WERI-Rb-1 (cell line): Measurements from ENCODE around the gene NOP58.
A peak's percentile ranks its signal among the peaks of the same experiment; 100 is the strongest.
"Not testable (repeated sequence)": the region's sequence is repeated elsewhere in the genome, so short reads cannot be mapped to it uniquely, and the experiment has no call there.

ENCODE experiments used
- DNase-seq: peaks from one replicate; pipeline ENCODE4 v3.0.0-alpha.2; 2020
- H3K27ac ChIP-seq: fragments of 250-450 bp; sonication (Bioruptor Pico); 2 replicates; pipeline ENCODE4 v1.5.1; 2020; ENCODE audit warnings: mild to moderate bottlenecking, moderate library complexity
- H3K27me3 ChIP-seq: fragments of 250-450 bp; sonication (Bioruptor Pico); 2 replicates; pipeline ENCODE4 v1.5.1; 2021; ENCODE audit warnings: mild to moderate bottlenecking, low read depth, moderate library complexity; ENCODE audit not compliant: insufficient read depth, severe bottlenecking
- H3K36me3 ChIP-seq: fragments of 250-450 bp; sonication (Bioruptor Pico); 2 replicates; pipeline ENCODE4 v1.5.1; 2020; ENCODE audit warnings: mild to moderate bottlenecking, moderate library complexity
- H3K4me3 ChIP-seq: 2 replicates; pipeline ENCODE4 v1.5.1; 2011; ENCODE audit warnings: low read depth, mild to moderate bottlenecking, control low read depth, low read length
- H3K9me3 ChIP-seq: fragments of 250-450 bp; sonication (Bioruptor Pico); 2 replicates; pipeline ENCODE4 v1.5.1; 2021; ENCODE audit warnings: mild to moderate bottlenecking, moderate library complexity; ENCODE audit not compliant: severe bottlenecking
- TF ChIP-seq, protein P1 (sequence below): IDR thresholded peaks from 2 replicates; pipeline ENCODE4 v1.5.1; 2011; ENCODE audit warnings: low read depth, mild to moderate bottlenecking, control low read depth, inconsistent platforms, low read length

The NOP58 gene, protein sequence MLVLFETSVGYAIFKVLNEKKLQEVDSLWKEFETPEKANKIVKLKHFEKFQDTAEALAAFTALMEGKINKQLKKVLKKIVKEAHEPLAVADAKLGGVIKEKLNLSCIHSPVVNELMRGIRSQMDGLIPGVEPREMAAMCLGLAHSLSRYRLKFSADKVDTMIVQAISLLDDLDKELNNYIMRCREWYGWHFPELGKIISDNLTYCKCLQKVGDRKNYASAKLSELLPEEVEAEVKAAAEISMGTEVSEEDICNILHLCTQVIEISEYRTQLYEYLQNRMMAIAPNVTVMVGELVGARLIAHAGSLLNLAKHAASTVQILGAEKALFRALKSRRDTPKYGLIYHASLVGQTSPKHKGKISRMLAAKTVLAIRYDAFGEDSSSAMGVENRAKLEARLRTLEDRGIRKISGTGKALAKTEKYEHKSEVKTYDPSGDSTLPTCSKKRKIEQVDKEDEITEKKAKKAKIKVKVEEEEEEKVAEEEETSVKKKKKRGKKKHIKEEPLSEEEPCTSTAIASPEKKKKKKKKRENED

DNA sequence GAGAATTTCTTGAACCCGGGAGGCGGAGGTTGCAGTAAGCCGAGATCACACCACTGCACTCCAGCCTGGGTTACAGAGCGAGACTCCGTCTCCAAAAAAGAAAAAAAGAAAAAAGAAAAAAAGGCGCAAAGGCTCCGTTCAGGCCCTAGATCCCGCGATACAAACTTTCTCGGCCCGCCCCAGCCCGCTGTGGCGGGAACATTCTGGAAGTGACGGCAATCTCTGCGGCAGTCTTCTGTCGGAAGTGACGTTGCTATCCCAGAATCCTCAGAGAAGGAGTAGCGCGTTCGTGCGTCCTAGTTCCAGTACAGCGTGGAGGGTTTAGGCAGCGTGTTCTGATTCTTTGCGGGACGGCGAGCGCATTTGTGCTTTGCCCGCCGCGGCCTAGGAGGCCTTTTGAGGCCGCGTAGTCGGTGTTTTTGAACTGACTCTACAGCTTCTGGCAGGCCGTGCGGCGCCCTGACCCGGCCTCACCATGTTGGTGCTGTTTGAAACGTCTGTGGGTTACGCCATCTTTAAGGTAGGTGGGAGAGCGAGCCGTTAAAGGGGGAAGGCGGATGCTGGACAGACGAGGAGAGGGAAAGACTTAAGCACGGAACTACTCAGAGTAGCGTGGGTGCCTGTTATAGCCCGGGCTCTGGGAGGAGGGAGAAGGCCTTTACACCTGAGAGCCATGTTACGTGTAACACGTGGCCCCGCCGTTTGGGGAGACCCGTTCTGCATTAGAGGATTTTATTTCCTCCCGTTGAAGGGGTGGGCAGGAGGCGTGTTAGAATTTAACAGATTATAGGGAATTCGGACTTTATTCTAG, at the start of gene NOP58:
TSS of gene NOP58 (plus strand) at position 297 of the 811 bp plus-strand sequence. CDS start at position 476, 179 bp downstream.
- peak; percentile 89 for DNase-seq
- H3K4me3 ChIP-seq = peak within 1 kb of the TSS; percentile 100
- no peaks in the 10 kb centered on the region for H3K27me3 ChIP-seq
- TF ChIP-seq, protein P1, sequence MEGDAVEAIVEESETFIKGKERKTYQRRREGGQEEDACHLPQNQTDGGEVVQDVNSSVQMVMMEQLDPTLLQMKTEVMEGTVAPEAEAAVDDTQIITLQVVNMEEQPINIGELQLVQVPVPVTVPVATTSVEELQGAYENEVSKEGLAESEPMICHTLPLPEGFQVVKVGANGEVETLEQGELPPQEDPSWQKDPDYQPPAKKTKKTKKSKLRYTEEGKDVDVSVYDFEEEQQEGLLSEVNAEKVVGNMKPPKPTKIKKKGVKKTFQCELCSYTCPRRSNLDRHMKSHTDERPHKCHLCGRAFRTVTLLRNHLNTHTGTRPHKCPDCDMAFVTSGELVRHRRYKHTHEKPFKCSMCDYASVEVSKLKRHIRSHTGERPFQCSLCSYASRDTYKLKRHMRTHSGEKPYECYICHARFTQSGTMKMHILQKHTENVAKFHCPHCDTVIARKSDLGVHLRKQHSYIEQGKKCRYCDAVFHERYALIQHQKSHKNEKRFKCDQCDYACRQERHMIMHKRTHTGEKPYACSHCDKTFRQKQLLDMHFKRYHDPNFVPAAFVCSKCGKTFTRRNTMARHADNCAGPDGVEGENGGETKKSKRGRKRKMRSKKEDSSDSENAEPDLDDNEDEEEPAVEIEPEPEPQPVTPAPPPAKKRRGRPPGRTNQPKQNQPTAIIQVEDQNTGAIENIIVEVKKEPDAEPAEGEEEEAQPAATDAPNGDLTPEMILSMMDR = no peak
- H3K36me3 ChIP-seq = peaks cover 21% of the 10 kb centered on the region
- H3K27ac ChIP-seq = peak within 1 kb of the TSS; percentile 100
- no peaks in the 10 kb centered on the region for H3K9me3 ChIP-seq

DNA sequence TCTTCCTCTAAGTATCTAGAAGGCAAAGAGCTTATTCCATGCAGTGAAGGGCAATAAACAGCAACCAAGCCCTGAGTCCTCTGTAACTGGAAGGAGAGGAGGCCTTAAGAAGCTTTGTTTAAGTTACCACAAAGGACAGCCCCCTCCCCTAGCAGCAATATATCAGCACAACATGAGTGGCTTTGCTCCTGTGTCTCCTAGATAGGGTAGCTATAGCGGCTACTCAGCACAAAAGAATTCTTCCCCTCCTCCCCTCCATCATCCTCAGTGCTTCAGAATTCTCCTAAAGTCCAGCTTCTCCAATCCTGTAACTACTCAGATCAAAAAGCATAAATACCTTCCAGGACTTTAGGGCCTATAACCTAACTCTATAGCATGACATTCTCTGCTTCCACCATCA, 43.7 kb upstream of the NOP58 start:
- H3K27me3 ChIP-seq = no peaks in the 10 kb centered on the region
- no peak for DNase-seq
- no peak overlapping the region for H3K4me3 ChIP-seq
- H3K36me3 ChIP-seq = peaks cover 54% of the 10 kb centered on the region
- TF ChIP-seq, protein P1 = no peak
- H3K27ac ChIP-seq = no peak overlapping the region
- H3K9me3 ChIP-seq = no peaks in the 10 kb centered on the region

DNA sequence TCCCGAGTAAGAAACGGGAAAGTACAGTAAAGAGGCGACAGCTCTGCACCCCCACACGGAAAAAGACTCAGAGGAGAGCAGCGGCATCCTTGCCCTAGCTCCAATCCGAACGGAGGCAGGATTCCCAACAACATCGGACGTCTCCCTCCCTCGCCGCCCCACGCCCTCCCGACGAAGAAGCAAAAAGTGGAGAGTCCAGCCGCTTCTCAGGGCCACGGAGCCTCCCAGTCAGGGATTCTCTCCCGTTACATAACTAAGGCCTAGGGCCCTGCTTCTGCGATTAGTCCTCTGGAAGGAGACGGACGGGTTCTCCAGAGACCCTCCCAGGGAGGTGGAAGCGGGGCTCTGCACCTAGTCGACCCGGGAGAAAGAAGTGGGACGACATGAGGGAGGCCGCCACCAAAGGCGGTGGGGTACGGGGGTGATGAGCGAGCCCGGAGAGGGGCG, 27.8 kb upstream of the NOP58 start:
- Histone ChIP-seq H3K9me3 (no peaks in the 10 kb centered on the region), H3K36me3 (peaks cover 13% of the 10 kb centered on the region), H3K27me3 (no peaks in the 10 kb centered on the region), H3K4me3 (peak overlapping the region; percentile 79), H3K27ac (peak overlapping the region; percentile 87)
- TF ChIP-seq, protein P1 = no peak
- DNase-seq = peak; percentile 41

DNA sequence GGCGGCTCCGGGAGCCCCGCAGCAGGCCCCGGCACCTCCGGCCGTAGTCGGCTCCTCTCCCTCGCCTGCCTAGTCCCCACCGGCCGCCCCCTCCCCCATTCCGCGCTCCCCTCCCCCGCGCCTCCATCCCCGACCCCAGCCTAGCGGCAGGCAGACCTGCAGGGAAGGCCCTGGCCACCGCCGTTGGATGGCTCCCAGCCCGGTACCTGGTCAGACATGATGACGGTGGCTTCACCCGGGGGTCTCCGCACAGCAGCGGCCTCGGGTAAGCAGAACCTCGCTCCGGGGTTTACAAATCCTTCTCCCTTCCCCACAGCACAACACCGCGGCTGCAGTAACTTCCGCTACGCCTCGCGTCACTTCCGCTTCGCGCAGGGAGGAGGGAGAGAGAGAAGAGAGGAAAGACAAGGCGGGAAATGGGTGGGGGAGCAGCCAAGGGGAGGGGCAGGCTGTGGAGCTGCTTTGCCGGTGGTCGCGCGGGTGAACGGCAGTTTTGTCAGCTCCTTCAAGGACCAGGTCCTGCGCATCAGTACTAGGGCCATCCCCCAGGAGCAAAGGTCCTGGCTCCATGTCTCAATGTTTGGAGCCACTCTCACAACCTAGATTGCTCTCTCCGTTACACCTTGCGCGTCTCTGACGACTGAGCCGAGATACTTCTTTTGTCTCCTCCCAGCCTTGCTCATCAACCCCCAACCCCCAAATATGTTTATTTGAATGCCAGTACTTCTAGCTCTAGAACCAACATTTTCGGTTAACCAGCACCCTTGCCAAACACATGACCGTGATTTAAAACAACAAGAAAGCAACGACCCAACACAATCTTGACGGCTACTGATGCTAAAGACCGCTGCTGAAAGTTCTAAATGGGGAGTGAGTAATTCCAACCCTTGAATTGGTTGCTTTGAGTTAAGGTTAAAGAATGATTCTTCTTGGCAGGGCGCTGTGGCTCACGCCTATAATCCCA, 27.0 kb upstream of the NOP58 start, which contains the start of gene SUMO1:
TSS of gene SUMO1 (minus strand) at position 364 of the 964 bp plus-strand sequence. CDS start at position 218, 146 bp downstream.
- TF ChIP-seq, protein P1 = no peak
- peak within 1 kb of the TSS; percentile 79 for H3K4me3 ChIP-seq
- H3K36me3 ChIP-seq = peaks cover 6% of the 10 kb centered on the region
- DNase-seq = peak; percentile 93
- no peaks in the 10 kb centered on the region for H3K9me3 ChIP-seq
- H3K27ac ChIP-seq = peak within 1 kb of the TSS; percentile 87
- H3K27me3 ChIP-seq = no peaks in the 10 kb centered on the region

DNA sequence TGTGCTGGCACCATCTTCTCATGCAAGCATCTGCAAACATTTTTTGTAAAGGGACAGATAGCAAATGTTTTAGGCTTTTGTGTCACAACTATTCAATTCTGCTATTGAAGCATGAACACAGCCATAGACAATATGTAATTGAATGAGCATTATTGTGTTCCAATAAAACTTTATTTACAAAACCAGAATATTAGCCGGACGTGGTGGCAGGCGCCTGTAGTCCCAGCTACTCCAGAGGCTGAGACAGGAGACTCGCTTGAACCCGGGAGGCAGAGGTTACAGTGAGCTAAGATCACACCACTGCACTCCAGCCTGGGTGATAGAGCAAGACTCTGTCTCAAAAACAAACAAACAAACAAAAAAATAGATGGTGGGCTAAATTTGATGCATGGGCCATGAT, 17.9 kb upstream of the NOP58 start:
- H3K27ac ChIP-seq, H3K36me3 ChIP-seq, H3K27me3 ChIP-seq, H3K9me3 ChIP-seq, H3K4me3 ChIP-seq, DNase-seq: not testable (repeated sequence)
